GM18499 (cell line): ENCODE results near the gene STAG1.
"Not testable (repeated sequence)": the region's sequence is repeated elsewhere in the genome, so short reads cannot be mapped to it uniquely, and the experiment has no call there.

Experiments used
- ATAC-seq: cut with Tn5 transposase; IDR thresholded peaks from one replicate; pipeline ENCODE4 v1.9.1; 2021; ENCODE audit warnings: moderate number of reproducible peaks; ENCODE audit not compliant: insufficient read depth, unreplicated experiment

The STAG1 gene

DNA sequence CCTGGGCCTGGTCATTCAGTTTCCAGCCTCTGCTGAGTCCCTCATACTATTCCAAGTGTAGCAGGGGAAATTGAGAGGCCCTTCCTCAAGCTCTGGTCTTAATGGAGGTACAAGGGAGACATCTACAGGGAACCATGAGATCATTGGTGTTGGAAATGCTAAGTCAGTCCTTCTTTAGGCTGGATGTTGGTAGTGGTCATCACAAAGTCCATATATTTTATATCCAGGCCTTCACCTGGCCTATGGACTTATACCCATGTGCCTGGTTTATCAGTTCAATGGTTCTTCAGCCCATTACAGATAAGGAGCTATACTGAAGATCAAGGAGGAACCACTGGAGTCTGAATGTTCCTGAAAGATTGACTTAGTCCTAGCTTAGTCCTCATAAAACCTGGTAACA is 135.0 kb downstream of the STAG1 start:
- no peak for ATAC-seq

DNA sequence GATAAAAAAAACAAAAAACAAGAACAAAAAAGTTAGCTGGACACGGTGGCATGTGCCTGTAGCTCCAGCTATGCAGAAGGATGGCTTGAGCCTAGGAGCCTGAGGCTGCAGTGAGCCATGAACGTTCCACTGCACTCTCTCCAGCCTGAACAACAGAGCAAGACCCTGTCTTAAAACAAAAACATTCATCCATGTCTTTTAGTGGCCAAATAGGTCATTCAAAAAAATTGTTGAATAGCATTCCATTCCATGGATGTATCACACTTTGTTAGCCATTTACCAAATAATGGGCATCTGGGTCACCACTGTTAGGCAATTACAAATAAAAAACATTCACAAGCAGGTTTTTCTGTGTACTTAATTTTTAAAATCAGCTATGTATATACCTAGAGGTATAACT is 139.7 kb downstream of the STAG1 start:
- ATAC-seq: no peak

DNA sequence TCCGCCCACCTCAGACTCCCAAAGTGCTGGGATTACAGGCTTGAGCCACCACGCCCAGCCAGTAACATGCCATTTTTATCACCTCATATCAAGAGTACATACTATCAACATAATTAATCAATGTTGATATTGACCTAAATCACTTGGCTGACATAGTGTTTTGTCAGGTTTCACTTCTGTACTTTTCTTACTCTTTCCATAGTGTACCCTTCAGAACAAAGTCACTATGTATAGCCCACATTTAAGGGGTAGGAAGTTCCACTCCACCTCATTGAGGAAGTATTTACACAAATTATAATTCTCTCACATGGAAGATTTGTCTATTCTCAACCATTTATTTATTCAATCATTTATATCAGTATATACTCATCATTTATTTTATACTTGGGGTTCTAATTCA is 145.2 kb downstream of the STAG1 start:
- ATAC-seq: no peak

DNA sequence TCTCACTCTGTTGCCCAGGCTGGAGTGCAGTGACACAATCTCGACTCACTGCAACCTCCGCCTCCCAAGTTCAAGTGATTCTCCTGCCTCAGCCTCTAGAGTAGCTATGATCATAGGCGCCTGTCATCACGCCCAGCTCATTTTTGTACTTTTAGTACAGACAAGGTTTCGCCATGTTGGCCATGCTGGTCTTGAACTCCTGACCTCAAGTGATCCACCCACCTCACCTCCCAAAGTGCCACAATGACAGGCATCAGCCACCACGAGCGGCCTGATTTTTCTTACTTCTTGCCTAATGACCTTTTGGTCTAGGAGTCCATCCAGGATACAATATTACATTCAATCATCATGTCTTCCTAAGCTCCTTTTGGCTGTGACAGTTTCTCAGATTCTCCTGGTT is 146.0 kb downstream of the STAG1 start:
- not testable (repeated sequence) for ATAC-seq

DNA sequence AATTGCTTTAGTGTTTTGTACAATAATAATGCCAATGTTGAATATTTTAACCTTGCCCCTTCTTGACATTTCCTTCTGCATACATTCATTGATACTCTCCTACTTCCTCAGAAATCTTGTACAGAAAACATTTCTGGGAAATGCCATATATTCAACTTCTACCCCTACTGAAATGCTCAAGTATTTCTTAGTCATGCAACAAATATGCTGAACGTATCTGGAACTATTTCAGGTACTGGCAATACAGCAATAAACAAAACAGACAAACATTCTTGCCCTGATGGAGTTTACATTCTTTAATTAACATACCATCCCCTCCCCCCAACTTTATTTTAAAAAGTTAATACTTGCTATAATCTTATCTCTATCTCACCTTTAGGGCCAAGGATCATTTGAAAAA is 147.2 kb downstream of the STAG1 start:
- no peak for ATAC-seq

DNA sequence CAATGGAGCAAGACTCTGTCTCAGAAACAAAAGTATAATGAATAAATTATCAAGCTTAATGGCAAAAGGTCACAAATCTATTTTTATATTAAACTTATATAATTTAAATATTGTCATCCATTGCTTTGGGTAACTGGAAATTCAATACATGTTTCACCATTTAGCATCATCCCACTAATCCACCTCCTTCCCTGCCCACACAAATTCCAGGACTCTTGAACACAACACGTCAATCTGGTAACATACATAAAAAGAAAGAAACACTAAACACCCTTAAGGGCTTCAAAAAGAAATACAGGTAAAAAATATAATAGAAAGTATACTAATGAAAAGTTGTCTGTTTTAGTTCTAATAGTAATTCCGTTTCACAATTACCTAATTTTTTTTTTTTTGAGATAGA is 149.4 kb downstream of the STAG1 start:
- ATAC-seq: no peak

DNA sequence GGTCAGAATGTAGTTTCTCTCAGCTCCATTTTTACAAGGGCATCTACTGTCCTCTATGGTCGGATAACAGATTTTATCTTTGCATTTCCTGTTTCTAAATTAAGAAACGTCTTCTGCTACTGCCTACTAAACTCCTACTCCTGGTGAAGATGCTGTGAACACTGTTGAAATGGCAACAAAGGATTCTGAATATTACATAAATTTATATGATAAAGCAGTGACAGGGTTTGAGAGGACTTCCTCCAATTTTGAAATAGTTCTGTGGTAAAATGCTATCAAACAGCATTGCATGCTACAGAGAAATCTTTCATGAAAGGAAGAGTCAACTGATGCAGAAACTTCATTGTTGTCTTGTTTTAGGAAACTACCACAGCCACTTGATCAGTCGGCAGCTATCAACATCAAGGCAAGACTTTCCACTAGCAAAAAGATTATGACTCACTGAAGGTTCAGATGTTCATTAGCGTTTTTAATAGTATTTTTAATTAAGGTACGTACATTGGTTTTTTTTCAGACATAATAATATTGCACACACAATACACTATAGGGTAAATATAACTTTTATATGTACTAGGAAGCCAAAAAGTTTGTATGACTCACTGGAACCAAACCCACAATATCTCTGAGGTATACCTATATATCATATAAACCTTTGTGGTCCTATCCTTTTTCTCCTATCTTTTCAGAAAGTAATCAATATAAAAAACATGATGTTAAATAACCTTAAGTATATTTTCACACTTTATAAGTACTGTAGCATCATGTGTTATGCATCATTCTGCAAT is 156.1 kb downstream of the STAG1 start:
- no peak for ATAC-seq

DNA sequence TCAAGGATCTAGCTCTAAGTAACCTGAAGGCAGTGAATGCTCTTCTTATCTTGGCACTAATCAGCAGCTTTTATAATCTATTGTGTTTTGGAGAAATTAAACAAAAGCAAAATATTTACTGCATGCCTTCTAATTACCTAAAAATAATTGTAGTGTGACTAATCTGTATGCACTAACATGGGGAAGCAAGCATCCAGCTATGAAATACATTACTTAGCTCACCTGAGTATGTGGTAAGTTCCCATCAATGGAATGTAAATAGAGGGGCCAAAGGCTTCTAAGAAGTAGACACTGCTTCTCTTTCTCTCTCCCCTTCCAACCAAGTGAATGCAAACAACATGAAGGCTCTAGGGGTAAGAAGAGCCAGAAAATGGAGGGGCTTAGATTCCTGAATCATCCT is 165.6 kb downstream of the STAG1 start:
- ATAC-seq: no peak

DNA sequence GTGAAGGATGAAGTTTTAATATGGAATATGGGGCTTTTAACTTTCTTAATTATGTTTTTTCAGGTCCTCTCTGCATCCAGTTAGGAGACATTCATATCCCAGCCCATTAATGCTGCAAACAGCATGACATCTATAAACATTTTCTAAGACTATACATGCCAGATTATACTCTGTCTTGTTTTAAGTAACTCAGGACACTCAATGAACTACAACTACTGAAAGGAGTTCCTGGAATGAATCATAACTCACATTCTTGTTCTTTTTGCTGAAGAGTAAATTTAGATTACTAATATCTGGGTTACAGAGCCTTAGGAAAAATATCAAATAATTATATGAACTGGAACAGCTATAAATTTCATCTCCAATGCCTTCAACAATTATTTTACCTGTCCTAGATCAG is 167.4 kb downstream of the STAG1 start:
- ATAC-seq: no peak

DNA sequence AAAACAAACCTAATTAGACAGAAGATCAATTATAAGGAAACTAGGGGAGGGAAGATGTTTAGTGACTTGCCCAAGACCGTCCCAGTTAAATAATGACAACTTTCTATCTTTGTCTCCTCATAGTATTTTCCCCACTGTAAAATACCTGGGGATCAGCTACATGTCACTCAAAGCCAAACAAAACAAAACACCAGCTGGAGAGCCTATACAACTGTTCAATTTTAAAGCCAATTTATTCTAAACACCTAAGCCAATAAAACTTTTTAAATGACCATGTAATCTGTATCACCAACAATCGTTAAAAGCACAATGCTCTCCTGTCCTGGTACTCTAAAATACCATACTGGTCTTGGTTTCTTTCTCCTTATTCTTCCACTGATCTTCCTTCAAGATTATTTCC is 168.4 kb downstream of the STAG1 start:
- no peak for ATAC-seq

DNA sequence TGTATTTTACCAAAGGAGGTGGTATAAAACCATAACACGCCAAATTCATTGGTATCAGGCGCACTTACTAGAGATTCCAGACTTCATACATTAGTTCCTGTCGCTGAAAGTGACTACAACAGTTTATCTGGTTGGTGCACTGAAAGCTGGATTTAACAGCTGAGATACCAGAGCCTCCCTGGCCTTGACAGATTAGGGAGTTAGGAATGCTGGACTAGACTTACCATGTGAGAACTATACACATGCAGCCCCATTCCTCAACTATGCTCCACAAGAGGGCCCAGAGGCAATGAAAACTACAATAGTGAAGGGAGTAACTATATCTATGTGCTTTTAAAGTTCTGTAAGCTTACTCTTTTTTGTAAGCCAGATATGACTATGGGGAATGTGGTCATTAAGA is 174.4 kb downstream of the STAG1 start:
- no peak for ATAC-seq

DNA sequence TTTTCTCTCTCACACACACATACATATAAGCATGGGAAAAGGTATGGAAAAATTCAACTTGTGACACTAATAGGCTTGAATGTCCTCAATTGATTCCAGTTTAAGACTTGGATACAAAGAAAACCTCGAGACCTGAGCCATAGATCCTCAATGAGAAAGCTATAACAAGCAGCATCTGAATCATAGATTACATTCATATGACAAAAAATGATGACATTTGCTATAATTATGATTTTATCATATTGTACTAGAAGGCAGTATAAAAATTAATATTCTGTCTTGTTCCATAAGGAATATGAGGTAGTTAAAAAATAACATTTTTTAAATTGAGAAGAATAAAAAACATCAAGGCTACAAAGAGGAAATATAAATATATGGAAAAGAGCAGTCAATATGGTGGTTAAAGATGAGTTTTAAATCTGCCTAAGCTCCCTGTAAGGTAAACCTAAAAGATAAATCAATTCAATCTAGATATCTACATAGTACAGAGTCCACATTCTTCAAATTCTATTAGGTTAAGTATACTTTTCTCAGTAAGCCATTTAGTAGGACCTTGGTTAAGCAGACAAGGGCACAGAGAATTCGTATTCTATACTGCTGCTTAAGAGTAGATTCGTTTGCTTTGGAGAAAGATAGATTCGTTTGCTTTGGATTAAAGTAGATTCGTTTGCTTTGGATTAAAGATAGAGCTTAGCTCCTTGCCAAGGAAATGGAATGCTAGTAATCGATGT is 175.7 kb downstream of the STAG1 start:
- no peak for ATAC-seq

DNA sequence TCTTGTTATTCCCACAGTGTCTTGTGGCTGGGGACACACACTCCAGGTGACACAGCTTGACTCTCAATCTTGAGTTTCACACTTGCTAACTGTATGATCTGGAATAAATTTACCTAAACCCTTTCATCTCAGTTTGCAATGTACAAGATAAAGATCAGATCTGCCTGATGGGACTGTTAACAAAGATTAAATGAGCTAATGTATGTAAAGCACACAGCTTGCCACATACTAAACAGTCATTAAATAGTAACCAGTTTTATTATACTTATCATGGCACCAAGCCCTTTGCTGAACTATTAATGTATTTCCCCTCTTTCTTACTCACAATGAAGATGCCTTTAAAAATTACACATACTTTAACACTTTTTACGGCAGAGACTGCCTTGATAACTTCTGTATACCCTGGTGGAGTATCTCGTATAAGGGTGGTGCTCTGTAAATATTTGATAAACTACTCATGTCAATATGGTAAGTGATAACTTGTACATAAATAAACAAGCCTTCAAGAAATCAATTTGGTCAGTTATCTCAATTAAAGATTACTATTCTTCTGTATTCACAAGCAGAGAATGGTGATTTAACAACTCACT is 184.5 kb downstream of the STAG1 start:
- no peak for ATAC-seq

DNA sequence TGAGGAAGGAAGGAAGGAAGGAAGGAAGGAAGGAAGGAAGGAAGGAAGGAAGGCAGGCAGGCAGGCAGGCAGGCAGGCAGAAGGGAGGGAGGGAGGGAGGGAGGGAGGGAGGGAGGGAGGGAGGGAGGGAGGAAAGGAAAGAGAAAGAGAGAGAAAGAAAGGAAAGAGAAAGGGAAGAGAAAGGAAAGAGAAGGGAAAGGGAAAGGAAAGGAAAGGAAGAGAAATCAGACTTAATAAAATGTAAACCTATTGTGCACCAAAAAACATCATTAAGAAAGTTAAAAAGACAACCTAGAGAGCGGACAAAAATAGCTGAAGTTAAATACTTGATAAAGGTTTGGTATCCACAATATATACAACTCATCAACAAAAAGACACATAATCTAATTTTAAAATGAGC is 187.2 kb downstream of the STAG1 start:
- ATAC-seq: not testable (repeated sequence)

DNA sequence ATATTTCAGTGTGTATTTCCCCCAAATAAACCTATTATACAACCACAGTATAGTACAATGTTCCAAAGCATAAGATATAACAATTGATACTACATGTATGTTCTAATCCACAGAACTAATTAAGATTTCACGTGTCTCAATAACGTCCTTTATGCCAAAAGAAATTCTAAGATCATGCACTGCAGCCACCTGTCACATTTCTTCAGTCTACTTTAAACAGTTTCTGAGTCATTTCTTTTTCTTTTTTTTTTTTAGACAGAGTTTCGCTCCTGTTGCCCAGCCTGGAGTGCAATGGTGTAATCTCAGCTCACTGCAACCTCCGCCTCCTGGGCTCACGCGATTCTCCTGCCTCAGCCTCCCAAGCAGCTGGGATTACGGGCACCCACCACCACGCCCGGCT is 190.2 kb downstream of the STAG1 start:
- no peak for ATAC-seq

DNA sequence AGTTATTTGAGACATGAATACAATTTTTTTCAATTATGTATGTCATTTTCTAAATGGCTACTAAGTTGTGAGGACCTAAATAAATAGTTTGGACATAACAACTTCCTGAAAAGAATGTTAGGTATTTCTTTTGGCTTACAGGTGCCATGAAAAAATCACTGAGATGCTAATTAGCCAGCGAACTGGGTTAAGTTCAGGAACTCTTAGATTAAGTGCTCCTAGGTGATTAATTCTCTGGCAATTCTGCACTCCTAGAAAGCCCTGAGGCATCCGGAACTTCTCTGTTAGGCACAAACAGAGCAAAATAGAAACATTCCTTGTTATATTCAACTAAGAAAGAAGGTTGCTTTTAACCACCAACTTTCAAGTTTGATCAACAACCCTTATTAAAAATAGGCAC is 192.3 kb downstream of the STAG1 start:
- no peak for ATAC-seq

DNA sequence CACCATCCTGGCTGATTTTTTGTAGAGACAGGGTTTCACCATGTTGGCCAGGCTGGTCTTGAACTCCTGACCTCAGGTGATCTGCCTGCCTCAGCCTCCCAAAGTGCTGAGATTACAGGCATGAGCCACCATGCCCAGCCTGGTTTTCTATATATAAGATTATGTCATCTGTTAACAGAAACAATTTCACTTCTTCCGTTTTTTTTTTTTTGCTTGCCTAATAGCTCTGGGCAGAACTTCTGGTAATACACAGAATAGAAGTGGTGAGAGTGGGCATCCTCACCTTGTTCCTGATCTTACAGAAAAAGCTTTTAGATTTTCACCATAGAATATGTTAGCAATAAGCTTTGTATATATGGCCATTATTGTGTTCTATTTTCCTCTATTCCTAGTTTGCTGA is 202.7 kb downstream of the STAG1 start:
- not testable (repeated sequence) for ATAC-seq

DNA sequence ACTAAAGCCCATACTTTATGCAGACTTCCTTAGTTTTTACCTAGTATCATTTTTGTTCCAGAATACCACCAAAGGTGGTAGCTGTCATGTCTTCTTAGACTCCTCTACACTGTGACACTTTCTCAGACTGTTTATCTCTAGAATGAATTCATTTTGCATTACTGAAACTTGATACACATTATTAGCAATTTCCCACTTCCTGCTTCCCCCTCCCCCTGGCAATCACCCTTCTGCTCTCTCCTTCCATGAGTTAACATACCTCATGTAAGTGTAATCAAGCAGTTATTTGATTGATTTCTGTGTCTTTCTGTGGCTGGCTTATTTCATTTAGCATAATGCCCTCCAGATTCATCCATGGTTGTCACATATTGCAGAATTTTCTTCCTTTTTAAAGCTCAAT is 204.9 kb downstream of the STAG1 start:
- ATAC-seq: no peak

DNA sequence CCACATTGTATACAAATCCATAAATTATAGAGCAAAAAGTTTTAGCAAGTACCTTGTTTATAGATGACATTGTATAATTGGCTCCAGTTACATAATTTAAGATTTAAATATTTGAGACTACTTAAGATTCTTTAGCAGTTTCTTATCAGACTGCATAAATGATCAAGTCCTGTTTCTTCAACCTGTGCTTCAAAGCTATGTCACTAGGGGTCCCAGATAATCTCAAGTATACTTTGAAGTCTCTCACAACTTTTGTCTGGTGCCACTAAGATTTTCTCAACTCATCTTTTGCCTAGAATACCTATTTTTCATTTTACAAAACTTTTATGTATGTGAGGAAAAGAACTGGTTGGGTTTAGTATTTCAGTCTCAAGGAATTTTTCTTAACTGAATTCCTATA is 205.5 kb downstream of the STAG1 start:
- no peak for ATAC-seq

DNA sequence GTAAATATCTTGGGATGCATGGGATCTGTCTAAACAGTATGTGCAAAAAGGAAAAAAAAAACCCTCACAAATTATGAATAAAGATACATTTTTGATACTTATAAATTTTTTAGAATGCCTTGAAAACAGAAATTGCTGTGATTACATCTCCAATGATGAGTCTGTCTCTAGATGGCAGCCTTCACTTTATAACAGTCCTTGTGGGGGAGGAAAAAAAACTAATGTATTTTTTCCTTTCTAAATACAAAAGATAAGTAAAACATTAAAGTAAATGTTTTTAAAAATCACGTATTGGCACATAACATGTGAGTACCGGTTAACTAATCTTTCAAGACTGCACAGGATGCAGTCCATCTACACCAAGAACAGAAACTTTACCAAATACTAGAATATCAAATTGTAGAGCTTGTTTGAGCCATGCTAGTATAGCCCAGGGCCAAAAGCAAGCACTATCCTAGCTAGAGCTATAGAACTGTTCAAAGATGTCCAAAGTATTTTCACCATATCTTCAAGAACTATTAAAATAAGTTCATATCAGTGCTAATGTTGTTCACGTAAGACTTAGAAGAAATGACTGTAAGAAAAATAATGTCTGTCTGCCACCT is 206.4 kb downstream of the STAG1 start:
- no peak for ATAC-seq

DNA sequence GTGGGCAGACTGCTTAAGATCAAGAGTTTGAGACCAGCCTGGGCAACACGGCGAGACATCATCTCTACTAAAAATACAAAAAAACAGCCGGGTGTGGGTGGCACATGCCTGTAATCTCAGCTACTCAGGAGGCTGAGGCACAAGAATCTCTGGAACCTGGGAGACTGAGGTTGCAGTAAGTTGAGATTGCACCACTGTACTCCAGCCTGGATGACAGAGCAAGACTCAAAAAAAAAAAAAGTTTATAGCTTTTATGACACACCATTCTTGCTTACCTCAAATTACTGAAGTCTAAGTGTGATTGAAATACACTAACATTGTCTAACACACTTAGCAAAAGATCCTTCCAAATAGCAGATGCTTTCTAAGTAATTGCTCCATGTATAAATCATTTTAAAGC is 207.6 kb downstream of the STAG1 start:
- no peak for ATAC-seq
